ENCODE measurements around the gene AGXT. TPM values are rescaled to one million over a fixed set of nuclear protein-coding genes. Genes with fewer than 3 reads are reported as not detected.

AGXT gene
- total RNA-seq, 1 experiment from 2014 or later: 0.36 TPM

- no peaks in the 10 kb centered on the region for H3K36me3 ChIP-seq (ENCODE audit: control insufficient read depth, insufficient read depth, low read length)
- CTCF ChIA-PET: no interaction called here
- intact Hi-C loops (cut with micrococcal nuclease; ENCODE audit: unreplicated experiment) (no loop called here), in situ Hi-C loops (cut with HindIII; ENCODE audit: low pct_unique_long_range_greater_than_20kb, low sequenced_read_pairs) (no loop called here)
- no peaks in the 10 kb centered on the region for H3K4me1 ChIP-seq (ENCODE audit: control insufficient read depth, insufficient read depth, low read length)
- H3K27ac ChIP-seq (ENCODE audit: low read length): no peak overlapping the region
- DNase-seq (ENCODE audit: low read depth, low spot score): no peak
- TF ChIP-seq REST (IDR thresholded peaks at IDR 0.05; ENCODE audit: insufficient read depth in 1 of 2, low read depth in 2 of 2, low read length in 1 of 2): no peak
- TF ChIP-seq, protein P1, sequence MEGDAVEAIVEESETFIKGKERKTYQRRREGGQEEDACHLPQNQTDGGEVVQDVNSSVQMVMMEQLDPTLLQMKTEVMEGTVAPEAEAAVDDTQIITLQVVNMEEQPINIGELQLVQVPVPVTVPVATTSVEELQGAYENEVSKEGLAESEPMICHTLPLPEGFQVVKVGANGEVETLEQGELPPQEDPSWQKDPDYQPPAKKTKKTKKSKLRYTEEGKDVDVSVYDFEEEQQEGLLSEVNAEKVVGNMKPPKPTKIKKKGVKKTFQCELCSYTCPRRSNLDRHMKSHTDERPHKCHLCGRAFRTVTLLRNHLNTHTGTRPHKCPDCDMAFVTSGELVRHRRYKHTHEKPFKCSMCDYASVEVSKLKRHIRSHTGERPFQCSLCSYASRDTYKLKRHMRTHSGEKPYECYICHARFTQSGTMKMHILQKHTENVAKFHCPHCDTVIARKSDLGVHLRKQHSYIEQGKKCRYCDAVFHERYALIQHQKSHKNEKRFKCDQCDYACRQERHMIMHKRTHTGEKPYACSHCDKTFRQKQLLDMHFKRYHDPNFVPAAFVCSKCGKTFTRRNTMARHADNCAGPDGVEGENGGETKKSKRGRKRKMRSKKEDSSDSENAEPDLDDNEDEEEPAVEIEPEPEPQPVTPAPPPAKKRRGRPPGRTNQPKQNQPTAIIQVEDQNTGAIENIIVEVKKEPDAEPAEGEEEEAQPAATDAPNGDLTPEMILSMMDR (IDR thresholded peaks at IDR 0.05): no peak
- TF ChIP-seq TCF7L2 (IDR thresholded peaks at IDR 0.05; ENCODE audit: low read depth, low read length): no peak
- TF ChIP-seq SIN3A (IDR thresholded peaks at IDR 0.05; ENCODE audit: borderline replicate concordance, insufficient read depth, low read depth, low read length): no peak
- no peak for TF ChIP-seq POLR2AphosphoS5 (IDR thresholded peaks at IDR 0.05; ENCODE audit: low read depth, low read length)
- POLR2A ChIA-PET: no interaction called here
- H3K4me3 ChIP-seq (ENCODE audit: low read depth in 2 of 2, low read length in 2 of 2): no peak overlapping the region
- no TSS peak for BruUV-seq (replicated peaks)
- H3K9me3 ChIP-seq (ENCODE audit: control insufficient read depth, insufficient read depth, low read depth, low read length): no peaks in the 10 kb centered on the region
- H3K27me3 ChIP-seq (ENCODE audit: control insufficient read depth, insufficient read depth, low read length): no peaks in the 10 kb centered on the region
- no peak for ATAC-seq
Observed at GRCh38 chr2:240873098-240873788, 4.6 kb downstream of the AGXT start.

GRCh38 chr2:240873805-240874714 lies 5.4 kb downstream of the AGXT start:
- TF ChIP-seq, protein P1 (IDR thresholded peaks at IDR 0.05): no peak
- ChIA-PET POLR2A (interaction anchor here (0.6 kb wide), 1 partner anchor 276 kb away, joined by 5 read pairs; the partner anchor contains the start of gene PPP1R7), CTCF (interaction anchor here (0.6 kb wide), 1 partner anchor 41 kb away, joined by 4 read pairs; no protein-coding TSS in a partner anchor)
- in situ Hi-C loops (cut with HindIII; ENCODE audit: low pct_unique_long_range_greater_than_20kb, low sequenced_read_pairs): no loop called here
- Histone ChIP-seq H3K27me3 (ENCODE audit: control insufficient read depth, insufficient read depth, low read length) (no peaks in the 10 kb centered on the region), H3K27ac (ENCODE audit: low read length) (no peak overlapping the region), H3K4me3 (ENCODE audit: low read depth in 2 of 2, low read length in 2 of 2) (no peak overlapping the region), H3K4me1 (ENCODE audit: control insufficient read depth, insufficient read depth, low read length) (no peaks in the 10 kb centered on the region), H3K9me3 (ENCODE audit: control insufficient read depth, insufficient read depth, low read depth, low read length) (no peaks in the 10 kb centered on the region), H3K36me3 (ENCODE audit: control insufficient read depth, insufficient read depth, low read length) (no peaks in the 10 kb centered on the region)
- no TSS peak for BruUV-seq (replicated peaks)
- no peak for DNase-seq (ENCODE audit: low read depth, low spot score)
- no peak for ATAC-seq
- intact Hi-C loops (cut with micrococcal nuclease; ENCODE audit: unreplicated experiment): no loop called here
